SK-N-DZ (cell line): ENCODE results near the gene IL11. TPM values are rescaled to one million over a fixed set of nuclear protein-coding genes. Genes with fewer than 3 reads are reported as not detected.
"Not testable (repeated sequence)": the region's sequence is repeated elsewhere in the genome, so short reads cannot be mapped to it uniquely, and the experiment has no call there.

Source experiments
- DNase-seq: peaks from one replicate; pipeline ENCODE4 v3.0.0-alpha.2; 2015; ENCODE audit warnings: low spot score
- polyA plus RNA-seq, 2 experiments: library from polyadenylated mRNA; depleted of rRNA; stranded (reverse); fragments of >200 nt; gene quantifications; 2 replicates each; pipeline ENCODE4 v1.2.3, GENCODE V29; 2014

Gene IL11
- polyA plus RNA-seq (2014; cell fraction: cytosol; rRNA removed): 1.8 and 2.5 TPM in 2 replicates
- polyA plus RNA-seq (2014; cell fraction: nucleus; rRNA removed): 4.2 and 9.1 TPM in 2 replicates

GRCh38 chr19:55370305-55370988 is at the start of gene IL11:
Gene IL11, minus strand, starts transcription at chr19:55370463. Its CDS starts 153 bp downstream, at chr19:55370310.
- DNase-seq: no peak

DNA sequence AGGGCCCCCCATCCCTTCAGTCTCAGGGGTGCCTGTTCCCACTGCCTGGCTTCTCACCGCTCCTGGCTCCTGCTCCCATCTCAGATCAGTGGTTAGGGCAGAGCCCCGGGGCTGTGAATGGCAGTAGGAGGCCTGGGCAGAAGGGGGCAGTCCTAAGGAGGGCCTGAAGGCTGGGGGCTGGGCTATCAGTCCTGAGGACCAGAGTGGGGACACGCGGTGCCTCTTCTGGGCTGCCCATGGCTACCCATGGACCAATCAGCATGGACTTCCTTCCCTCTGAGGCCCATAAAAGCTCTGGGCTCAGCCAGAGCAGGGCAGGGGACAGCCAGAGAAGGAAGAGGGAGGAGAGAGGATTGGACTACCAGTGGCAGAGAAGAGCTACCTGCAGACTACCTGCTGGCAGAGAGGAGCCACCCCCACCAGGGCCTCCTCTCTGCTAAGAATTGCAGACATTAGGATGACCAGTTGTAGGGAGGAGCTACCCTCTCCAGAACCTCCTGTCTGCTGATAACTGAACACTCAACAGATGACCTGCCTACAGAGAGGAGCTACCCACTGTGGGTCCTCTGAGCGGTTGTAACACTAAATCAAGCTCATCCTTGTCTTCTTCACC is 49.5 kb upstream of the IL11 start:
- DNase-seq: no peak

DNA sequence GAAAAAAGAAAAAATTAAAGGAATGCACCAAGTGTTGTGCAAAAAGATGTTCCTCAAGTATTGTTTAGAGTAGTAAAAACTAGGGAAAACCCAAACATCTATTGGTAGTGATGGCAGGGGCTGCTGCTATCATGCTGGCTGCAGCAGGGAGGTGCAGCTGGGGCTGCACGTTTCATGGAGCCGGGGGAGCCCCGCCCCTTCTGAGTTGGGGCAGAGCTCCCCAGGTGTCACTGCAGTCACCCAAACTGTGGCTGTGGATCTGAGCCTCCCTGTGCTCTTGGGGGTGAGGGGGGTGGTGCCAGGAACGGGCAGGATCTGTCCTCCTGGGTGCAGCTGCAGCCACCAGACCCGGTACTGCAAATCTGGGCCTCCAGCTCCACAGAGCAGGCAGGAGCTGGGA is 48.8 kb upstream of the IL11 start:
- DNase-seq: no peak

GRCh38 chr19:55418185-55418584 is 47.9 kb upstream of the IL11 start:
- peak; percentile 61 for DNase-seq

GRCh38 chr19:55410168-55410567 is 39.9 kb upstream of the IL11 start:
- no peak for DNase-seq

GRCh38 chr19:55409179-55409578 is 38.9 kb upstream of the IL11 start:
- not testable (repeated sequence) for DNase-seq

DNA sequence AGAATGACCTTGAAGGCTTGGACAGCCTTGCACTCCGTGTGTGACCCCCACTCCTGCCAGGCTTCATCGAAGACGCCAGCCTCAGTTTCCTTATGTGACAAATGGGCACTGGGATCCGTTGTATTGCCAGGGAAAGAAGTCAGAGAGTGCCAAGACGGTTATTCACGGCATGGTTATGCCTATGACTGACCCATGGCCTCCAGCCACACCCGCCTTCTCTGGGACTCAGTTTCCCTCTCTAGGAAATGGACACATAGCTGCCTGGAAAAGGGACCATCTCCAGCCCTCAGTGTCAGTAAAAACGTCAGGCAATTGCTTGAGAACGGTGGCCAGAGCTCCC is 38.2 kb upstream of the IL11 start:
- no peak for DNase-seq

GRCh38 chr19:55407800-55408532 is 37.7 kb upstream of the IL11 start:
- DNase-seq: peak; percentile 97

DNA sequence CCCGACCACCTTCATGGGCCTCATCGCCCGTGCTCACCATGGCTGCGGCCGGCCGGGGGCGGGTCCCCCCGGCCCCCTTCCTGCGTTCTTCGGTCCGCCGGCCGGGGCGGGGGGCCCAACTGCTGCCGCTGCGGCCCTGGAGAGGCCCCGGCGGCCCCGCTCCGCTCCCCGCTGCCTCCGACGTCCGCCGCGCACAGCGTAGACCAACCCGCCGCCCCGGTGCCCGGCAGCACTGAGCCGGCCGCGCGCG is 37.2 kb upstream of the IL11 start, which contains the start of gene UBE2S:
UBE2S (minus strand) TSS at position 239 of the 250 bp plus-strand sequence; CDS start at position 40, 199 bp downstream.
- DNase-seq: not testable (repeated sequence)

DNA sequence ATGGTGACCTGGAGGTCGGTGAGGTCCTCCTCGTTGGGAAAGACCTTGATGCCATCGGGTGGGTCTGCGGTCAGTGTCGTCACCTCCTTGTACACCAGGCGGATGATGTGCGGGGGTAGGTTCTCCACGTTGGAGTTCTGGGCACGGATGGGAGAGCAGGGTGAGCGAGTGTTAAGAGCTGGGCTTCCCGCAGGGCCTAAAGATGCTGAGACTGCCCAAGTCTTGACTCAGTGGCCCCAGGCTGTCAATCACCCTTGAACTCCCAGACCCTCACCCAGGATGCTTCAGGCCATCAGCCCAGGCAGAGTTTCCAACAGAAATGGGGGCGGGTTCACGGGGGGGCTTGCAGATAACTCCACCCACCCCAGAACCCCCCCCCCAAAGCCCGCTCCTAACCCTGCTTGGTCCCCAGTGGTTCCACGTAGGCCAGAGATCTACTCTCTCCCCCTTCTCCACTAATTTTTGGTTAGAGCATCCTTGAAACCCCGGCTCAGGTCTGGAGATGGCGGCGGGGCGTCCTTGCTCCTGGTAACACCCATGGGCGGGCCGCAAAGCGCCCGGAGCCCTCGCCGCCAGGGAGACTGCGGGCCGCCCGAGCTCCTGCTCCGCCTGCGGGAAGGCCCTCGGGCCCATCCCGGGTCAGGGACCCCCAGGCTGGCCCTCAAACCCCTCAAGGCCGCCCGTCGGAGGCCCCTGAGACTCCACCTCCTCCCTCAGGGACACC is 36.7 kb upstream of the IL11 start:
- DNase-seq: no peak

GRCh38 chr19:55406091-55406825 is 36.0 kb upstream of the IL11 start:
- no peak for DNase-seq

GRCh38 chr19:55405638-55406037 is 35.4 kb upstream of the IL11 start:
- no peak for DNase-seq

DNA sequence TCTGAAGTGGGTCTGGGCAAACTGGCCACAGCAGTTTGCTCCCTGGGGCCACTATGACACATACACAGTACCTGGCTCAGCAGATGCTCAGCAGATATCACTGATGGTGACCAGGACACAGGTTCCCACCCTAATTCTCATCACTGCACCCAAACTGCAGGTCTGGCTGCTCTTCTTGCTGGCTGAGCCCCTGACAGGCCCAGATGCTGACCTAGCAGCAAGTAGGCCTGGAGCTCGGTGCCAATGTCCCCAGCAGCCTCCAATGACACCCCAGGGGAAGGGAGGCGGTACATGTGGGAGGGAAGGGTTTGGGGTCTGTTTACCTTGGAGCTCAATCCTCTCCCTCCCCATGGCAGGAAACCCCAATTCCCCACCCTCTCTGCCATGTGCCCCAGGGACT is 32.2 kb upstream of the IL11 start:
- no peak for DNase-seq

- DNase-seq: not testable (repeated sequence)
Observed at GRCh38 chr19:55401390-55401789, 31.1 kb upstream of the IL11 start.

DNA sequence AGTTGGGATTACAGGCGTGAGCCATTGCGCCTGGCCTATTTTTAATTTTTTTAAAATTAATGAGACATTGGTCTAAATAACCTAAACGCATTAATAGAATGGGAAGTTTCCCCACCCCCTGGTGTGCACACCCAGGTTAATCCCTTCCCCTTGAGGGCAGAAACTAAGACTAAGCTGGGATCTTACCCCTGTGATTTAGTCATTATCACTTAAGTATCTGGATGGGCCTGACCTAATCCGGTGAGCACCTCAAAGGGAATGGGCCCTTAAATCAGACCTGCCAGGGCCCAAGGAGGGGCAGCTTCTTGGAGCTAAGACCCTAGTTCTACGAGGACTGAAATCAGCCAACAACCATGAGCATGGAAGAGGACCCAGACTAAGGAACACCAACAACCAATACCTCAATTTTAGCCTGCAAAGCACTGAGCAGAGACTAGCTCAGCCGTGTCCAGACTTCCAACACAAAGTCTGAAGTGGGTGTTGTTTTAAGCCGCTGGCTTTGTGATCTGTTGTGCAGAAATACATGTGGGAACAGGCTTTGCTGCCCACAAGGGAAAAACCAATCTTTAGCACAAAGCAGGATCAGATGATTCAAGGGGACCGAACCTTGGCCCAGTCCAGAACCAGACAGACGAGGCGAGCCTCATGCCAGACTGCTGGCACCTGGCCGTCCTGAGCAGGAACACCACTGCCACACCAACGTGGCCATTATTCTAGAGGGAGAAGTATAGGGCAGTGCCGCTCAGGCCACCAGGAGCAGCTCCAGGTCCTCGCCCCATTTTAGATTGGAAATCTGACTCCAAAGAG is 30.2 kb upstream of the IL11 start:
- no peak for DNase-seq

GRCh38 chr19:55398200-55398925 is 28.1 kb upstream of the IL11 start:
- no peak for DNase-seq

DNA sequence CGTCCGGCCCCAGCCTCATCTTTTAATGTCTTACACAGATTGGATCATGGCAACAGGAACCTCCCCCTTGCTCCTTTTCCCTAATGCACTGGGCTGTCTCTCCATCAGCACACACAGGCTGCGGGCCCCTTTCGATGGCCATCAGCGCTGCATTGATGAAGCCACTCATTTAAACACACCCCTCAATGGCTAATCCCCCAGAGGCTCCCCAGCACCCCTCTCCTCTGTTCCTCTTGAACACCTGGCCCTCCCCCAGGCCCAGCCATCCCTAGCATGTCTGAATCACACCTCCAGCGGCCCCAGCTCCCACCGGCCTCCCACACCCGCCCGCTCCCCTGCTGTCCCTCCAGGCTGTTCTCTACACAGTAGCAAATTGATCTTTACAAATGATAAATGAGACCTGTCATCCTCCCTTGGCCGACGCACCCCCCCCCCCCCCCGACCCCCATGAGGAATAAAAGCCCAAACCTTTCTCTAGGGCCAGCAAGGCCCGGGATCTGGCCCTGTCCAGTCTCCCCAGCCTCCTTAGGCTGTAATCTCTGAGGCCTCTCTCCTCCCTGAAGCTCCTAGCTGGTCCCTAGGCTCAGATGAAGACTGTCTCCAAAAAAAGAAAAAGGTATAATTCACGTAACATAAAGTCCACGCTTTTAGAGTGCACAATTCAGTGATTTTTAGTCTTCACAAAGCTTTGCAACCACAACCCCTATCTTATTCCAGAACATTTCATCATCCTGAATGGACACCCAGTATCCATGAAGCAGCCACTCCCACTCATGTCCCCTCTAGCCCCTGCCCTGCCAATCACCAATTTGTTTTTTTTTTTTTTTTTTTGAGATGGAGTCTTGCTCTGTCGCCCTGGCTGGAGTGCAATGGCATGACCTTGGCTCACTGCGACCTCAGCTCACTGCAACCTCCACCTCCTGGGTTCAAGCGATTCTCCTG is 22.8 kb upstream of the IL11 start:
- no peak for DNase-seq

DNA sequence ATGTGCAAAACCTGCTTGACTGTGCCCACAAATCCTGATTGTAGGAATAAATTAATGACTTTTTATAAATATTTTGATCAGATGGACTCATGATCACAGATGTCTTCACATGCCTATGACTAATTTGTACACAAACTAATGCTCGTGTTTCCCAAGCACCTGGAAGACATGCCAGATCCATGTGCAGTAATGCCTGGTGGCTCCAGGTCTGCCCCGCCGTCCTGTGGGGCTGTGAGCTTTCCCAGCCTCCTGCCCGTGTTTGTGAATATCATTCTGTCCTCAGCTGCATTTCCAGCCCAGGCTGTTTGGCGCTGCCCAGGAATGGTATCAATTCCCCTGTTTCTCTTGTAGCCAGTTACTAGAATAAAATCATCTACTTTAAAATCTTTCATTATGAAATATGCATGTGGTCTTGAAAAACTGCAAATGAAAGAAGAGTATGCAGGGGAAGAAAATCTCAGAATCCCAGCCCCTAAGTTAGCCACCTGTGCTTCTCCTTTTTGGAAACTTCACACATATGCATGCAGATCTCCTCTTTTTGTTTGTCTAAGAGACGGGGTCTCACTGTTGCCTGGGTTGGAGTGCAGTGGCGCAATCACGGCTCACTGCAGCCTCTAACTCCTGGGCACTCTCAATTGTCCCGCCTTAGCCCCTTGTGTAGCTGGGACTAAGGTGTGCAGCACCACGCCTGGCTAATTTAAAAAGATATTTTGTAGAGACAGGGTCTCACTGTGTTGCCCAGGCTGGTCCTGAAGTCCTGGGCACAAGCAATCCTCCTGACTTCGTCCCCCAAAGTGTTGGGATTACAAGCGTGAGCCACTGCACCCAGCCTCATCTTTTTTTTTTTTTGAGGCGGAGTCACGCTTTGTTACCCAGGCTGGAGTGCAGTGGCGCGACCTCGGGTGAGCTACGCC is 21.7 kb upstream of the IL11 start:
- DNase-seq: no peak
